K562 (cell line): Measurements from ENCODE around the gene SHC1. TPM values are rescaled to one million over a fixed set of nuclear protein-coding genes. Genes with fewer than 3 reads are reported as not detected.
"Not testable (repeated sequence)": the region's sequence is repeated elsewhere in the genome, so short reads cannot be mapped to it uniquely, and the experiment has no call there.

Source experiments
- ATAC-seq: fragments of 200-7000 bp; cut with Tn5 transposase; 3 replicates; pipeline ENCODE4 v1.9.1; 2020; ENCODE audit warnings: moderate library complexity
- BruUV-seq: library from RNA; stranded (reverse); fragments of 400-500 nt; replicated peaks from 2 replicates; lab custom pipeline; 2021; lab: Mats Ljungman, UMichigan
- CTCF ChIA-PET: fragments of 300-600 bp; formaldehyde crosslinking; extraction: SDS; loops from one replicate; lab custom pipeline; 2021; ENCODE audit warnings: low intra/inter-chr PET ratio; lab: Yijun Ruan, JAX
- POLR2A ChIA-PET: fragments of 300-600, 350-650 bp; sonication (Branson Sonifier 250); formaldehyde crosslinking; extraction: SDS; loops from one replicate; lab custom pipeline; 2021; ENCODE audit warnings: antibody characterized with exemption, inconsistent platforms; lab: Yijun Ruan, JAX
- DNase-seq, 4 experiments: peaks; one replicate each; pipeline versions ENCODE4 v3.0.0 to v3.0.0-alpha.2; 2011 to 2018; ENCODE audit warnings: low spot score in 3 of 4, mixed read lengths in 3 of 4; ENCODE audit errors: extremely low read depth in 1 of 4
- FAIRE-seq: peaks from 2 replicates; lab custom pipeline; 2011; peaks lifted over from hg19 to GRCh38; lab: Jason Lieb, UNC
- H2AFZ ChIP-seq: 2 replicates; pipeline ENCODE4 v1.6.0; 2011; ENCODE audit warnings: low read depth, low read length, control low read depth, inconsistent platforms
- H3K27ac ChIP-seq: fragments of 200-600 bp; 3 replicates; pipeline ENCODE4 v1.8.0; 2011; ENCODE audit warnings: low read depth, mild to moderate bottlenecking, control low read depth, inconsistent platforms, low read length, moderate library complexity, mixed read lengths; ENCODE audit errors: extremely low read depth
- H3K27me3 ChIP-seq, 2 experiments: fragments of 300-600 bp in 1 of 2; 2 replicates in 1 of 2; 3 replicates in 1 of 2; pipeline versions ENCODE4 v1.6.0 to v1.8.0; 2011; ENCODE audit warnings: inconsistent platforms in 2 of 2, low read length in 2 of 2, mild to moderate bottlenecking in 1 of 2, mixed read lengths in 1 of 2, moderate library complexity in 1 of 2; ENCODE audit not compliant: control insufficient read depth in 2 of 2, insufficient read depth in 2 of 2
- H3K36me3 ChIP-seq: fragments of 300-600 bp; 3 replicates; pipeline ENCODE4 v1.8.0; 2011; ENCODE audit warnings: mild to moderate bottlenecking, low read length, inconsistent platforms; ENCODE audit not compliant: control insufficient read depth, insufficient read depth
- H3K4me1 ChIP-seq, 2 experiments: fragments of 200-600 bp in 1 of 2; replicated peaks in 1 of 2; 2 replicates in 1 of 2; 3 replicates in 1 of 2; pipeline versions ENCODE4 v1.5.1 to v1.8.0; 2011; ENCODE audit warnings: inconsistent platforms in 2 of 2, low read length in 2 of 2, mild to moderate bottlenecking in 1 of 2, mixed read lengths in 1 of 2, moderate library complexity in 1 of 2; ENCODE audit not compliant: control insufficient read depth in 2 of 2, insufficient read depth in 2 of 2
- H3K4me2 ChIP-seq: 2 replicates; pipeline ENCODE4 v1.6.1; 2011; ENCODE audit warnings: low read length, control low read depth, inconsistent platforms, mixed read lengths; ENCODE audit not compliant: insufficient read depth
- H3K4me3 ChIP-seq: fragments of 200-600 bp; sonication (generic), shearing (Covaris generic); 2 replicates; pipeline ENCODE4 v1.5.1; 2016; ENCODE audit warnings: control low read depth, inconsistent platforms
- H3K79me2 ChIP-seq: fragments of 200-600 bp; 3 replicates; pipeline ENCODE4 v1.8.0; 2011; ENCODE audit warnings: low read length, inconsistent platforms; ENCODE audit not compliant: control insufficient read depth, insufficient read depth
- H3K9ac ChIP-seq, 2 experiments: 2 replicates each; pipeline versions ENCODE4 v1.6.0 to v1.6.1; 2011; ENCODE audit warnings: low read depth in 2 of 2, low read length in 2 of 2, control low read depth in 1 of 2, inconsistent platforms in 1 of 2, mild to moderate bottlenecking in 1 of 2, mixed read lengths in 1 of 2; ENCODE audit not compliant: insufficient read depth in 1 of 2
- H3K9me1 ChIP-seq: one replicate; pipeline ENCODE4 v1.6.0; 2011; ENCODE audit warnings: inconsistent platforms, mild to moderate bottlenecking, low read length, moderate library complexity; ENCODE audit not compliant: control insufficient read depth, insufficient read depth
- H3K9me3 ChIP-seq: replicated peaks from 2 replicates; pipeline ENCODE4 v1.5.1; 2011; ENCODE audit warnings: low read depth, low read length, inconsistent platforms; ENCODE audit not compliant: control insufficient read depth, insufficient read depth
- H4K20me1 ChIP-seq: replicated peaks from 2 replicates; pipeline ENCODE4 v1.6.1; 2011; ENCODE audit warnings: low read length, inconsistent platforms, mixed read lengths; ENCODE audit not compliant: control insufficient read depth, insufficient read depth
- DNMT1 ChIP-seq: fragments of 450-650 bp; IDR thresholded peaks from 2 replicates; pipeline ENCODE4 v1.6.1; 2016; ENCODE audit warnings: antibody characterized with exemption, mild to moderate bottlenecking
- SPI1 ChIP-seq: IDR thresholded peaks from 2 replicates; pipeline ENCODE4 v1.6.1; 2011; ENCODE audit warnings: low read depth, low read length, control low read depth, borderline replicate concordance
- ZFX ChIP-seq: sonication (generic); formaldehyde crosslinking; IDR thresholded peaks from 2 replicates; pipeline ENCODE4 v1.8.0; 2022; ENCODE audit warnings: mild to moderate bottlenecking, missing genetic modification reagents, moderate library complexity
- WGBS: fragments of 100-300 bp; shearing (Covaris generic); methylation state at CpG from one replicate; pipeline ENCODE4 v1.1.6; 2016; ENCODE audit warnings: low coverage, mixed read lengths; ENCODE audit not compliant: insufficient coverage; ENCODE audit errors: missing lambda C conversion rate; 5-methylcytosine and 5-hydroxymethylcytosine counted together
- in situ Hi-C: fragments of 300-500 bp; cut with MboI; formaldehyde crosslinking; loops from 4 replicates; pipeline ENCODE4 v1.15.0; 2018; ENCODE audit warnings: inconsistent platforms, mixed read lengths
- intact Hi-C: fragments of 100-400 bp; cut with micrococcal nuclease; formaldehyde crosslinking; loops from 2 replicates; pipeline ENCODE4 v1.14.2; 2022
- polyA plus RNA-seq, 8 experiments: library from polyadenylated mRNA; depleted of rRNA in 4 of 8; stranded (reverse) in 5 of 8; unstranded in 3 of 8; fragments of >200 nt; fragmentation: Nextera tagmentation in 2 of 8; fragmentation: Illumina TruSeq in 1 of 8; extraction: Ambion mirVana in 2 of 8; extraction: Trizol in 1 of 8; gene quantifications; 2 replicates each; pipeline versions ENCODE4 v1.2.1 to v1.2.3, GENCODE V29; 2011 to 2014; ENCODE audit warnings: inconsistent platforms in 1 of 8, missing spikeins in 1 of 8
- total RNA-seq, 7 experiments: library from RNA; depleted of rRNA in 6 of 7; stranded (reverse); fragments of >200 nt in 6 of 7; fragmentation: Illumina TruSeq in 2 of 7; extraction: Trizol in 2 of 7; gene quantifications; 2 replicates each; pipeline versions ENCODE4 v1.2.1 to v1.2.3, GENCODE V29; 2011 to 2021; ENCODE audit warnings: low replicate concordance in 1 of 7
- TF ChIP-seq, protein P1 (sequence below): sonication (generic); formaldehyde crosslinking; IDR thresholded peaks from 2 replicates; pipeline ENCODE4 v1.8.0; 2022; ENCODE audit warnings: mild to moderate bottlenecking, missing genetic modification reagents

The SHC1 gene
- total and polyA plus RNA-seq, 9 of the 15 experiments (the other 6 are each of a cell fraction or from before 2014, with no cell fraction given): 4.1 to 113 (median 51.9) TPM

DNA sequence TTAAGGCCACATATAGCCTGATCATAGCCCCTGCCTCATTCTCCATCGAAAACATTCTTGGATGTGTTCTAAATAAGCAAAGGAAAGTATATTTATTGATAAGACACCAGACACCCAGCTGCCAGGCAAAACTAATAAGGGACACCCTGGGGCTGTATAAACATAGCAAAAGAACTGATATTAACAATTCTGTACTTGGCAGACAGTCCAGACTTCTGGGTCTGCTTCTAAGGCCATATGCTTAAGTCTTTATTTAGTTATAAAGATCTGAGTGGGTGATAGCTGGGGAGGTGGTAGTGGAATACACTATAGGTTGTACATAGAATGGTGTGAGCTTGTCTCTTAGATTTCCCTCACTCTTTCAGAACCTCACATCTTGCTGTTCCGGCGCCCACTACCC is 7.8 kb upstream of the SHC1 start (continued):
- TF ChIP-seq DNMT1 (no peak), ZFX (CRISPR knock-in tag) (no peak)
- TF ChIP-seq, protein P1, sequence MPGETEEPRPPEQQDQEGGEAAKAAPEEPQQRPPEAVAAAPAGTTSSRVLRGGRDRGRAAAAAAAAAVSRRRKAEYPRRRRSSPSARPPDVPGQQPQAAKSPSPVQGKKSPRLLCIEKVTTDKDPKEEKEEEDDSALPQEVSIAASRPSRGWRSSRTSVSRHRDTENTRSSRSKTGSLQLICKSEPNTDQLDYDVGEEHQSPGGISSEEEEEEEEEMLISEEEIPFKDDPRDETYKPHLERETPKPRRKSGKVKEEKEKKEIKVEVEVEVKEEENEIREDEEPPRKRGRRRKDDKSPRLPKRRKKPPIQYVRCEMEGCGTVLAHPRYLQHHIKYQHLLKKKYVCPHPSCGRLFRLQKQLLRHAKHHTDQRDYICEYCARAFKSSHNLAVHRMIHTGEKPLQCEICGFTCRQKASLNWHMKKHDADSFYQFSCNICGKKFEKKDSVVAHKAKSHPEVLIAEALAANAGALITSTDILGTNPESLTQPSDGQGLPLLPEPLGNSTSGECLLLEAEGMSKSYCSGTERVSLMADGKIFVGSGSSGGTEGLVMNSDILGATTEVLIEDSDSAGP (CRISPR knock-in tag): no peak

DNA sequence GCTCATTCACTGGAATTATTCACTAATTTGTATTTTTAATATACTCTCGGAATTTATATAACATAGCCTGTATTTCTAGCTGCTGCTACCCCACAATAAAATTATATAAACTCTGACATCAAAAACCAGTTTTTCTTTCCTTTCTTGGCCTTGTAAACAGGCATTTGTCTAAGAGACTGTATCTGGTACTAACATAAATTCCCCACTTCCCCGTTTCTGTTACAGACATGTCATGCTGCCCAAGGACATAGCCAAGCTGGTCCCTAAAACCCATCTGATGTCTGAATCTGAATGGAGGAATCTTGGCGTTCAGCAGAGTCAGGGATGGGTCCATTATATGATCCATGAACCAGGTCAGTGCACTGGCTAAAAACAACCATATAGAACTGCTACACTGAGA is 7.2 kb upstream of the SHC1 start:
- H3K9me3 ChIP-seq, DNase-seq, H2AFZ ChIP-seq, ATAC-seq: not testable (repeated sequence)
- peak overlapping the region; percentile 98; the same call in 1 of the 2 replicates for H3K4me2 ChIP-seq
- TF ChIP-seq SPI1: peak; percentile 28; the same call in 1 of the 2 replicates
- TF ChIP-seq, all 486 proteins: peak for 1; not testable (repeated sequence) for 485
- peaks cover 36% of the 10 kb centered on the region for H3K36me3 ChIP-seq
- POLR2A ChIA-PET: interaction anchor here (1.3 to 8.3 kb wide), 5 partner anchors 12 to 296 kb away, joined by 3 to 80 read pairs (median 16); partner anchors contain the start of genes CLK2, LENEP and PYGO2
- H3K4me1 ChIP-seq: peaks cover 22% of the 10 kb centered on the region in 2 experiments
- in situ Hi-C loops, H4K20me1 ChIP-seq, FAIRE-seq, H3K9me1 ChIP-seq, CTCF ChIA-PET, H3K27me3 ChIP-seq, BruUV-seq, intact Hi-C loops: not testable (repeated sequence)
- H3K27ac ChIP-seq: peak overlapping the region; percentile 99; the same call in 2 of the 3 replicates
- H3K4me3 ChIP-seq: peak overlapping the region; percentile 10; the same call in 1 of the 2 replicates
- H3K79me2 ChIP-seq: peaks cover 65% of the 10 kb centered on the region
- H3K9ac ChIP-seq: peak overlapping the region in 1 of 2 experiments; percentile 97; a peak in 2 of 4 replicates
- 25% methylated on average over 3 of the region's 3 CpGs for WGBS
